ENCODE measurements around the gene PNMA6E. TPM values are rescaled to one million over a fixed set of nuclear protein-coding genes. Genes with fewer than 3 reads are reported as not detected.

PNMA6E gene
- polyA plus RNA-seq, 1 donor from 2014 or later, result not detected

DNA sequence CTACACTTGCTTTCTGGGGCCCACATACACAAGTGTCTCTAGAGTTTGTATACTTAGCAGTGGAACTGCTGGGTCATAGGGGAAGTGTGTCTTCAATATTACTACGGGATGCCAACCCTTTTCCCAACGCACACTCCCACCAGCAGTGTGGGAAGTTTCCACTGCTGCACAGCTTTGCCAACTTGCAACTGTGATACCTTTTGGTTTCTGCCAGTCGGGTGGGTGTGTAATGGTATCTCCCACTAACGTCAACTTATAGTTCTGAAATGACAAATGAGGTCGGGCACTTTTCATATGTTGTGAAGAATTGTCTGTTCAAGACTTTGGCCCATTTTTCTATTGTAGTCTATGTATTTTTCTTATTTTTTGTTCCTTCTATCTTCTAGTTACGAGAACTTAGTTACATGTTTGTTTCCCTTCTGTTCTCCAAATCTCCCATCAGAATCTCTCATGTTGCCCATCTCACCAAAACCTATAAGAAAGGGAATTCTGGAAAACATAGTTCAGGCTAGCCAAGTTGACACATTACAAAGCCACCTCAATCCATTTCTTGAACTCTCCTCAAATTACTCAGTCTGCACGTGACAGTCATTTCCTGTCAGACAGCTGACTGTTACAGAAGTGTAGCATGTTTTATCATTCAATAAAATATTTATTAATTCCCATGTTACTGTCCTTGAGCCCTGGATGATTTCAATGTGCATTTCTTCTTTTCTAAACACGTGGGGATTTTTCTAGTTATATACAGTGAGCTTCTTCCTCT lies 30.7 kb downstream of the PNMA6E start:
- TF ChIP-seq RAD21 (conservative IDR thresholded peaks at IDR 0.05), result no peak
- no peak for TF ChIP-seq SMC3 (conservative IDR thresholded peaks at IDR 0.05; ENCODE audit: poor library complexity)
- no peak for TF ChIP-seq REST (IDR thresholded peaks at IDR 0.05; ENCODE audit: borderline replicate concordance)
- no peak for TF ChIP-seq CTCF (IDR thresholded peaks at IDR 0.05; ENCODE audit: poor library complexity, severe bottlenecking)
- no peak for TF ChIP-seq EP300 (conservative IDR thresholded peaks at IDR 0.05; ENCODE audit: poor library complexity, severe bottlenecking)
- TF ChIP-seq POLR2AphosphoS5 (IDR thresholded peaks at IDR 0.05), result no peak
- TF ChIP-seq EZH2 (IDR thresholded peaks at IDR 0.05; ENCODE audit: borderline replicate concordance, insufficient read depth, low read length, poor library complexity, severe bottlenecking), result no peak
- no peak for TF ChIP-seq MXI1 (conservative IDR thresholded peaks at IDR 0.05; ENCODE audit: poor library complexity, severe bottlenecking)
- no peak for TF ChIP-seq TAF1 (IDR thresholded peaks at IDR 0.05; ENCODE audit: low read depth)
- no peaks in the 10 kb centered on the region for H3K9me2 ChIP-seq (ENCODE audit: insufficient read depth, low read length)
- H3K79me2 ChIP-seq (replicated peaks; ENCODE audit: insufficient read depth, low read length), result no peaks in the 10 kb centered on the region
- H3F3A ChIP-seq (ENCODE audit: insufficient read depth, low read length, poor library complexity, severe bottlenecking), result no peaks in the 10 kb centered on the region
- no peaks in the 10 kb centered on the region for H3K36me3 ChIP-seq (ENCODE audit: insufficient read depth, low read length)
- H3K4me2 ChIP-seq (ENCODE audit: low read length), result no peak overlapping the region
- H3K9ac ChIP-seq (ENCODE audit: low read length), result no peak overlapping the region
- no peak overlapping the region for H3K27ac ChIP-seq (ENCODE audit: low read length)
- H3K27me3 ChIP-seq (ENCODE audit: insufficient read depth, low read depth, low read length), result no peaks in the 10 kb centered on the region
- no peaks in the 10 kb centered on the region for H3K9me3 ChIP-seq (ENCODE audit: low read length)
- no peak overlapping the region for H3K4me3 ChIP-seq (ENCODE audit: low read length)
- no peaks in the 10 kb centered on the region for H4K20me1 ChIP-seq (ENCODE audit: insufficient read depth)
- H2AFZ ChIP-seq (ENCODE audit: low read depth, low read length), result no peak overlapping the region

- no peaks in the 10 kb centered on the region for H3K79me2 ChIP-seq (replicated peaks; ENCODE audit: insufficient read depth, low read length)
- H3K9ac ChIP-seq (ENCODE audit: low read length), result no peak overlapping the region
- H3K4me3 ChIP-seq (ENCODE audit: low read length), result no peak overlapping the region
- H3K9me3 ChIP-seq (ENCODE audit: low read length), result no peaks in the 10 kb centered on the region
- TF ChIP-seq SMC3 (conservative IDR thresholded peaks at IDR 0.05; ENCODE audit: poor library complexity) (no peak), MXI1 (conservative IDR thresholded peaks at IDR 0.05; ENCODE audit: poor library complexity, severe bottlenecking) (no peak), EZH2 (IDR thresholded peaks at IDR 0.05; ENCODE audit: borderline replicate concordance, insufficient read depth, low read length, poor library complexity, severe bottlenecking) (no peak), REST (IDR thresholded peaks at IDR 0.05; ENCODE audit: borderline replicate concordance) (no peak), CTCF (IDR thresholded peaks at IDR 0.05; ENCODE audit: poor library complexity, severe bottlenecking) (no peak), POLR2AphosphoS5 (IDR thresholded peaks at IDR 0.05) (no peak), EP300 (conservative IDR thresholded peaks at IDR 0.05; ENCODE audit: poor library complexity, severe bottlenecking) (no peak), RAD21 (conservative IDR thresholded peaks at IDR 0.05) (no peak), TAF1 (IDR thresholded peaks at IDR 0.05; ENCODE audit: low read depth) (no peak)
- no peaks in the 10 kb centered on the region for H3F3A ChIP-seq (ENCODE audit: insufficient read depth, low read length, poor library complexity, severe bottlenecking)
- no peaks in the 10 kb centered on the region for H3K27me3 ChIP-seq (ENCODE audit: insufficient read depth, low read depth, low read length)
- H4K20me1 ChIP-seq (ENCODE audit: insufficient read depth), result no peaks in the 10 kb centered on the region
- H3K9me2 ChIP-seq (ENCODE audit: insufficient read depth, low read length), result no peaks in the 10 kb centered on the region
- H3K36me3 ChIP-seq (ENCODE audit: insufficient read depth, low read length), result no peaks in the 10 kb centered on the region
- H2AFZ ChIP-seq (ENCODE audit: low read depth, low read length), result no peak overlapping the region
- H3K27ac ChIP-seq (ENCODE audit: low read length), result no peak overlapping the region
- no peak overlapping the region for H3K4me2 ChIP-seq (ENCODE audit: low read length)
Measured at GRCh38 chrX:153366878-153367538, 34.1 kb downstream of the PNMA6E start.
